GM18519 (cell line): ENCODE measurements around the gene COPA.

Experiments
- ATAC-seq: cut with Tn5 transposase; IDR thresholded peaks from one replicate; pipeline ENCODE4 v1.9.1; 2021; ENCODE audit warnings: mild to moderate bottlenecking, moderate library complexity; ENCODE audit not compliant: unreplicated experiment, low FRiP score

COPA gene

GRCh38 chr1:160363951-160364735 is 21.1 kb upstream of the COPA start:
- ATAC-seq: no peak

GRCh38 chr1:160363010-160363409 is 20.0 kb upstream of the COPA start:
- no peak for ATAC-seq

- no peak for ATAC-seq
Observed at GRCh38 chr1:160362168-160362957, 19.3 kb upstream of the COPA start.

- no peak for ATAC-seq
Observed at GRCh38 chr1:160361814-160362167, 18.7 kb upstream of the COPA start.

GRCh38 chr1:160361199-160361598 is 18.1 kb upstream of the COPA start:
- no peak for ATAC-seq

- no peak for ATAC-seq
Observed at GRCh38 chr1:160360227-160360695, 17.2 kb upstream of the COPA start.

- ATAC-seq: no peak
Observed at GRCh38 chr1:160359559-160360226, 16.6 kb upstream of the COPA start.

GRCh38 chr1:160358073-160358472 is 15.0 kb upstream of the COPA start:
- no peak for ATAC-seq

GRCh38 chr1:160357286-160358002 is 14.4 kb upstream of the COPA start:
- no peak for ATAC-seq

GRCh38 chr1:160354388-160354985 is 11.4 kb upstream of the COPA start:
- no peak for ATAC-seq

- no peak for ATAC-seq
Observed at GRCh38 chr1:160353223-160353622, 10.2 kb upstream of the COPA start.

GRCh38 chr1:160352555-160352954 is 9.5 kb upstream of the COPA start:
- no peak for ATAC-seq

- ATAC-seq: no peak
Observed at GRCh38 chr1:160351629-160352028, 8.6 kb upstream of the COPA start.

GRCh38 chr1:160346958-160347357 is 3.9 kb upstream of the COPA start:
- no peak for ATAC-seq

GRCh38 chr1:160346463-160346862 is 3.4 kb upstream of the COPA start:
- no peak for ATAC-seq

GRCh38 chr1:160344936-160345335 is 1.9 kb upstream of the COPA start:
- no peak for ATAC-seq

- no peak for ATAC-seq
Observed at GRCh38 chr1:160344241-160344640, 1.2 kb upstream of the COPA start.

GRCh38 chr1:160342526-160342925 is 524 bp downstream of the COPA start:
- ATAC-seq: no peak

GRCh38 chr1:160340866-160341265 is 2.2 kb downstream of the COPA start:
- ATAC-seq: no peak

- ATAC-seq: no peak
Observed at GRCh38 chr1:160340146-160340545, 2.9 kb downstream of the COPA start.
